WTC11 (cell line): ENCODE results near the gene LPIN2. TPM values are rescaled to one million over a fixed set of nuclear protein-coding genes. Genes with fewer than 3 reads are reported as not detected.

Source experiments
- ATAC-seq: fragments of 200-7000 bp; cut with Tn5 transposase; 2 replicates; pipeline ENCODE4 v1.10.0; 2021; ENCODE audit warnings: mild to moderate bottlenecking, moderate library complexity
- CTCF ChIA-PET: fragments of 300-600 bp; sonication (Branson Sonifier 250); formaldehyde crosslinking; loops from one replicate; lab custom pipeline; 2021; ENCODE audit warnings: antibody characterized with exemption; lab: Charles Lee
- POLR2A ChIA-PET: fragments of 350-600 bp; sonication (Branson Sonifier 250); formaldehyde crosslinking; loops from one replicate; lab custom pipeline; 2021; ENCODE audit warnings: antibody characterized with exemption; lab: Charles Lee
- DNase-seq: peaks from one replicate; pipeline ENCODE4 v3.0.0; 2021; ENCODE audit warnings: low spot score
- H3K27ac Mint-ChIP-seq: 2 replicates; pipeline ENCODE4 v1.8.0; 2021; ENCODE audit warnings: mixed read lengths
- H3K27me3 Mint-ChIP-seq: 2 replicates; pipeline ENCODE4 v1.8.0; 2021; ENCODE audit warnings: low read depth, mild to moderate bottlenecking, moderate library complexity, mixed read lengths
- H3K36me3 Mint-ChIP-seq: 2 replicates; pipeline ENCODE4 v1.8.0; 2021; ENCODE audit warnings: mixed read lengths
- H3K4me1 Mint-ChIP-seq: 2 replicates; pipeline ENCODE4 v1.8.0; 2022; ENCODE audit warnings: mixed read lengths
- H3K4me3 Mint-ChIP-seq: 2 replicates; pipeline ENCODE4 v1.8.0; 2021; ENCODE audit warnings: mild to moderate bottlenecking, moderate library complexity, mixed read lengths
- H3K9me3 Mint-ChIP-seq: 2 replicates; pipeline ENCODE4 v1.8.0; 2021; ENCODE audit warnings: mixed read lengths
- CREB1 ChIP-seq: sonication (generic); formaldehyde crosslinking; IDR thresholded peaks from 2 replicates; pipeline ENCODE4 v1.8.0; 2023; ENCODE audit warnings: mild to moderate bottlenecking, missing genetic modification reagents
- EMX1 ChIP-seq: fragments of 250-450 bp; sonication (Bioruptor Pico); IDR thresholded peaks from 2 replicates; pipeline ENCODE4 v1.8.0; 2021; ENCODE audit warnings: mild to moderate bottlenecking
- GRHL2 ChIP-seq: fragments of 250-450 bp; sonication (Bioruptor Pico); IDR thresholded peaks from 2 replicates; pipeline ENCODE4 v1.8.0; 2022; ENCODE audit warnings: mild to moderate bottlenecking, moderate library complexity; ENCODE audit not compliant: insufficient replicate concordance, severe bottlenecking
- JAZF1 ChIP-seq: fragments of 250-450 bp; sonication (Bioruptor Pico); IDR thresholded peaks from 2 replicates; pipeline ENCODE4 v1.9.0; 2021; ENCODE audit warnings: moderate library complexity, mild to moderate bottlenecking, inconsistent platforms
- RELA ChIP-seq: sonication (generic); formaldehyde crosslinking; IDR thresholded peaks from 2 replicates; pipeline ENCODE4 v1.8.1; 2022; ENCODE audit warnings: missing genetic modification reagents, mild to moderate bottlenecking, borderline replicate concordance
- RORB ChIP-seq: fragments of 250-450 bp; sonication (Bioruptor Pico); IDR thresholded peaks from 2 replicates; pipeline ENCODE4 v1.9.0; 2021; ENCODE audit warnings: mild to moderate bottlenecking
- SP1 ChIP-seq: sonication (generic); formaldehyde crosslinking; conservative IDR thresholded peaks from 2 replicates; pipeline ENCODE4 v1.8.1; 2022; ENCODE audit warnings: missing genetic modification reagents
- TEAD1 ChIP-seq: sonication (generic); formaldehyde crosslinking; IDR thresholded peaks from 2 replicates; pipeline ENCODE4 v1.8.0; 2022; ENCODE audit warnings: mild to moderate bottlenecking, missing genetic modification reagents
- ZNF121 ChIP-seq: sonication (generic); formaldehyde crosslinking; IDR thresholded peaks from 2 replicates; pipeline ENCODE4 v1.8.0; 2023; ENCODE audit warnings: missing genetic modification reagents
- ZNF219 ChIP-seq: sonication (generic); formaldehyde crosslinking; IDR thresholded peaks from 2 replicates; pipeline ENCODE4 v1.8.0; 2023; ENCODE audit warnings: missing genetic modification reagents, mild to moderate bottlenecking, borderline replicate concordance
- ZNF396 ChIP-seq: fragments of 250-450 bp; sonication (Bioruptor Pico); IDR thresholded peaks from 2 replicates; pipeline ENCODE4 v1.8.0; 2021; ENCODE audit warnings: mild to moderate bottlenecking, moderate library complexity, borderline replicate concordance
- total RNA-seq: library from RNA; stranded (reverse); gene quantifications from 3 replicates; pipeline ENCODE4 v1.2.3, GENCODE V29; 2021
- TF ChIP-seq, protein P1 (sequence below): sonication (generic); formaldehyde crosslinking; IDR thresholded peaks from 2 replicates; pipeline ENCODE4 v1.8.0; 2022; ENCODE audit warnings: mild to moderate bottlenecking, missing genetic modification reagents
- TF ChIP-seq, protein P2 (sequence below): sonication (generic); formaldehyde crosslinking; IDR thresholded peaks from 2 replicates; pipeline ENCODE4 v1.8.0; 2022; ENCODE audit warnings: missing genetic modification reagents
- TF ChIP-seq, protein P3 (sequence below): sonication (generic); formaldehyde crosslinking; IDR thresholded peaks from 2 replicates; pipeline ENCODE4 v1.8.1; 2022; ENCODE audit warnings: missing genetic modification reagents, borderline replicate concordance
- TF ChIP-seq, protein P4 (sequence below): sonication (generic); formaldehyde crosslinking; conservative IDR thresholded peaks from 2 replicates; pipeline ENCODE4 v1.8.1; 2023; ENCODE audit warnings: mild to moderate bottlenecking, low read depth, missing genetic modification reagents, moderate library complexity
- TF ChIP-seq, protein P5 (sequence below): sonication (generic); formaldehyde crosslinking; conservative IDR thresholded peaks from 2 replicates; pipeline ENCODE4 v1.8.1; 2022; ENCODE audit warnings: mild to moderate bottlenecking, missing genetic modification reagents

The LPIN2 gene
- total RNA-seq, 1 experiment from 2014 or later = 11.8 TPM

DNA sequence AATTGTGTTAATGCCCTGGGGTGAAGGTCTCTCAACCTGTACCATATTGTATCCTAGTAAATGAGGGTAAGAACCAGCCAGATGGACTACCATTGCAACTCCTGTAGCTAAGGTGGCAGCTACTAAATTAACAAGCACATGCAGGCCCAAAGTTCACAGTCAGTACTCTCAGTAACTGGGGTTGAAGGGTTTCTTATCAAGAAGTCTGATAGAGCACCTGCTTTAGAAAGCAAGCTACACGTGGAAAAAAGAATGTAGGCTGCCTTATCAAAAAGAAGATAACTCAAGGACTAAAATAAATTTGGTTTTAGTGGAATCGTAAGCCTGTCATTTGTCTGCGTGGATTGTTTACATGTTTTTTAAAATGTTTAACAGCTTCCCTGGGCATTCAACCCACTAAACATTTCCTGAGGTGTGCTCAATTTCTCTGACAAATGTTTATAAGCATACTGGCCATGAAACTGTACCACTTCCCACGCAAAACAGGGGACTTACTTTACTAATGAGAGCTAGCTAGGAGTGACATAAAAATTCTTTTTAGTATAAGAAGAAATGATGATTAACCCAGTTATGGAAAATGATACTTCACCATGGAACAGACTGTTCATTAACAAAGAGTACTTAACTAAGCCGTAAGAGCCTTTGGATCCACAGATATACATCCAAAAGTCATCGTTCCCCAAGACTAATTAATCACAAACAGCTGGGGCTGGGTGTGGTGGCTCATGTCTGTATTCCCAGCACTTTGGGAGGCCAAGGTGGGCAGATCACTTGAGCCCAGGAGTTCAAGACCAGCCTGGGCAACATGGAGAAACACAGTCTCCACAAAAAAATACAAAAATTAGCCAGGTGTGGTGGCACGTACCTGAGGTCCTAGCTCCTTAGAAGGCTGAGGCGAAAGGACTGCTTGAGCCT lies 36.5 kb downstream of the LPIN2 start:
- CTCF ChIA-PET = interaction anchor here (1.2 to 1.9 kb wide), 3 partner anchors 9 to 270 kb away, joined by 3 to 13 read pairs (median 5); no protein-coding TSS in a partner anchor
- Mint-ChIP-seq H3K27me3 (no peaks in the 10 kb centered on the region), H3K4me3 (no peak overlapping the region), H3K4me1 (peaks cover 25% of the 10 kb centered on the region), H3K36me3 (peaks cover 2% of the 10 kb centered on the region; the same call in 1 of the 2 replicates), H3K9me3 (no peaks in the 10 kb centered on the region), H3K27ac (no peak overlapping the region)
- no peak for DNase-seq
- ATAC-seq = no peak
- POLR2A ChIA-PET = interaction anchor here (1.2 kb wide), 1 partner anchor 8 kb away, joined by 4 read pairs; no protein-coding TSS in a partner anchor
- TF ChIP-seq, protein P1, sequence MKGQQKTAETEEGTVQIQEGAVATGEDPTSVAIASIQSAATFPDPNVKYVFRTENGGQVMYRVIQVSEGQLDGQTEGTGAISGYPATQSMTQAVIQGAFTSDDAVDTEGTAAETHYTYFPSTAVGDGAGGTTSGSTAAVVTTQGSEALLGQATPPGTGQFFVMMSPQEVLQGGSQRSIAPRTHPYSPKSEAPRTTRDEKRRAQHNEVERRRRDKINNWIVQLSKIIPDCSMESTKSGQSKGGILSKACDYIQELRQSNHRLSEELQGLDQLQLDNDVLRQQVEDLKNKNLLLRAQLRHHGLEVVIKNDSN = no peak
- TF ChIP-seq, protein P2, sequence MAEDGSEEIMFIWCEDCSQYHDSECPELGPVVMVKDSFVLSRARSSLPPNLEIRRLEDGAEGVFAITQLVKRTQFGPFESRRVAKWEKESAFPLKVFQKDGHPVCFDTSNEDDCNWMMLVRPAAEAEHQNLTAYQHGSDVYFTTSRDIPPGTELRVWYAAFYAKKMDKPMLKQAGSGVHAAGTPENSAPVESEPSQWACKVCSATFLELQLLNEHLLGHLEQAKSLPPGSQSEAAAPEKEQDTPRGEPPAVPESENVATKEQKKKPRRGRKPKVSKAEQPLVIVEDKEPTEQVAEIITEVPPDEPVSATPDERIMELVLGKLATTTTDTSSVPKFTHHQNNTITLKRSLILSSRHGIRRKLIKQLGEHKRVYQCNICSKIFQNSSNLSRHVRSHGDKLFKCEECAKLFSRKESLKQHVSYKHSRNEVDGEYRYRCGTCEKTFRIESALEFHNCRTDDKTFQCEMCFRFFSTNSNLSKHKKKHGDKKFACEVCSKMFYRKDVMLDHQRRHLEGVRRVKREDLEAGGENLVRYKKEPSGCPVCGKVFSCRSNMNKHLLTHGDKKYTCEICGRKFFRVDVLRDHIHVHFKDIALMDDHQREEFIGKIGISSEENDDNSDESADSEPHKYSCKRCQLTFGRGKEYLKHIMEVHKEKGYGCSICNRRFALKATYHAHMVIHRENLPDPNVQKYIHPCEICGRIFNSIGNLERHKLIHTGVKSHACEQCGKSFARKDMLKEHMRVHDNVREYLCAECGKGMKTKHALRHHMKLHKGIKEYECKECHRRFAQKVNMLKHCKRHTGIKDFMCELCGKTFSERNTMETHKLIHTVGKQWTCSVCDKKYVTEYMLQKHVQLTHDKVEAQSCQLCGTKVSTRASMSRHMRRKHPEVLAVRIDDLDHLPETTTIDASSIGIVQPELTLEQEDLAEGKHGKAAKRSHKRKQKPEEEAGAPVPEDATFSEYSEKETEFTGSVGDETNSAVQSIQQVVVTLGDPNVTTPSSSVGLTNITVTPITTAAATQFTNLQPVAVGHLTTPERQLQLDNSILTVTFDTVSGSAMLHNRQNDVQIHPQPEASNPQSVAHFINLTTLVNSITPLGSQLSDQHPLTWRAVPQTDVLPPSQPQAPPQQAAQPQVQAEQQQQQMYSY (CRISPR knock-in tag) = no peak
- TF ChIP-seq CREB1 (CRISPR knock-in tag) (no peak), TEAD1 (no peak), ZNF396 (CRISPR knock-in tag) (no peak), ZNF219 (CRISPR knock-in tag) (no peak), EMX1 (CRISPR knock-in tag) (no peak), RORB (CRISPR knock-in tag) (no peak), GRHL2 (CRISPR knock-in tag) (no peak), JAZF1 (CRISPR knock-in tag) (no peak), SP1 (CRISPR knock-in tag) (no peak)
- TF ChIP-seq, protein P3, sequence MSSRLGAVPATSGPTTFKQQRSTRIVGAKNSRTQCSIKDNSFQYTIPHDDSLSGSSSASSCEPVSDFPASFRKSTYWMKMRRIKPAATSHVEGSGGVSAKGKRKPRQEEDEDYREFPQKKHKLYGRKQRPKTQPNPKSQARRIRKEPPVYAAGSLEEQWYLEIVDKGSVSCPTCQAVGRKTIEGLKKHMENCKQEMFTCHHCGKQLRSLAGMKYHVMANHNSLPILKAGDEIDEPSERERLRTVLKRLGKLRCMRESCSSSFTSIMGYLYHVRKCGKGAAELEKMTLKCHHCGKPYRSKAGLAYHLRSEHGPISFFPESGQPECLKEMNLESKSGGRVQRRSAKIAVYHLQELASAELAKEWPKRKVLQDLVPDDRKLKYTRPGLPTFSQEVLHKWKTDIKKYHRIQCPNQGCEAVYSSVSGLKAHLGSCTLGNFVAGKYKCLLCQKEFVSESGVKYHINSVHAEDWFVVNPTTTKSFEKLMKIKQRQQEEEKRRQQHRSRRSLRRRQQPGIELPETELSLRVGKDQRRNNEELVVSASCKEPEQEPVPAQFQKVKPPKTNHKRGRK = no peak
- TF ChIP-seq, protein P4, sequence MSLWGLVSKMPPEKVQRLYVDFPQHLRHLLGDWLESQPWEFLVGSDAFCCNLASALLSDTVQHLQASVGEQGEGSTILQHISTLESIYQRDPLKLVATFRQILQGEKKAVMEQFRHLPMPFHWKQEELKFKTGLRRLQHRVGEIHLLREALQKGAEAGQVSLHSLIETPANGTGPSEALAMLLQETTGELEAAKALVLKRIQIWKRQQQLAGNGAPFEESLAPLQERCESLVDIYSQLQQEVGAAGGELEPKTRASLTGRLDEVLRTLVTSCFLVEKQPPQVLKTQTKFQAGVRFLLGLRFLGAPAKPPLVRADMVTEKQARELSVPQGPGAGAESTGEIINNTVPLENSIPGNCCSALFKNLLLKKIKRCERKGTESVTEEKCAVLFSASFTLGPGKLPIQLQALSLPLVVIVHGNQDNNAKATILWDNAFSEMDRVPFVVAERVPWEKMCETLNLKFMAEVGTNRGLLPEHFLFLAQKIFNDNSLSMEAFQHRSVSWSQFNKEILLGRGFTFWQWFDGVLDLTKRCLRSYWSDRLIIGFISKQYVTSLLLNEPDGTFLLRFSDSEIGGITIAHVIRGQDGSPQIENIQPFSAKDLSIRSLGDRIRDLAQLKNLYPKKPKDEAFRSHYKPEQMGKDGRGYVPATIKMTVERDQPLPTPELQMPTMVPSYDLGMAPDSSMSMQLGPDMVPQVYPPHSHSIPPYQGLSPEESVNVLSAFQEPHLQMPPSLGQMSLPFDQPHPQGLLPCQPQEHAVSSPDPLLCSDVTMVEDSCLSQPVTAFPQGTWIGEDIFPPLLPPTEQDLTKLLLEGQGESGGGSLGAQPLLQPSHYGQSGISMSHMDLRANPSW (CRISPR knock-in tag) = no peak
- TF ChIP-seq, protein P5, sequence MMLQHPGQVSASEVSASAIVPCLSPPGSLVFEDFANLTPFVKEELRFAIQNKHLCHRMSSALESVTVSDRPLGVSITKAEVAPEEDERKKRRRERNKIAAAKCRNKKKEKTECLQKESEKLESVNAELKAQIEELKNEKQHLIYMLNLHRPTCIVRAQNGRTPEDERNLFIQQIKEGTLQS (CRISPR knock-in tag) = no peak

DNA sequence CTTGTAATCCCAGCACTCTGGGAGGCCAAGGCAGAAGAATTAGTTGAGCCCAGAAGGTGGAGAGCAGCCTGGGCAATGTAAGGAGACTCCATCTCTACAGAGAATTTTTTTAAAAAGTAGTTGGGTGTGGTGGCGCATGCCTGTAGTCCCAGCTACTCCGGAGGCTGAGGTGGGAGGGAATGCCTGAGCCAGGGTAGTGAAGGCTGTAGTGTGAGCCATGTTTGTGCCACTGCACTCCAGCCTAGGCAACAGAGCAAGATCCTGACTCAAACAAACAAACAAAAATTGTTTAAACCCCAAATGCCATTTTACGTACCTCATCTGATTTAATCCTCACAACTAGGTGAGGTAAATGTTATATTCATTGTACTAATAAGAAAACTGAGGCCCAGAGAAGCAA lies 38.2 kb downstream of the LPIN2 start:
- ATAC-seq = no peak
- H3K27me3 Mint-ChIP-seq = no peaks in the 10 kb centered on the region
- peak overlapping the region; percentile 11; the same call in 1 of the 2 replicates for H3K27ac Mint-ChIP-seq
- peaks cover 2% of the 10 kb centered on the region; the same call in 1 of the 2 replicates for H3K36me3 Mint-ChIP-seq
- ChIA-PET POLR2A (no interaction called here), CTCF (interaction anchor here (0.9 kb wide), 1 partner anchor 11 kb away, joined by 4 read pairs; no protein-coding TSS in a partner anchor)
- H3K4me3 Mint-ChIP-seq = no peak overlapping the region
- DNase-seq = no peak
- no peak for TF ChIP-seq RELA
- 0 out of 2 replicates have a peak, but pooled peaks have one; percentile 21 for TF ChIP-seq ZNF121
- H3K4me1 Mint-ChIP-seq = peaks cover 12% of the 10 kb centered on the region
- H3K9me3 Mint-ChIP-seq = no peaks in the 10 kb centered on the region
